Ectodermal cell (in vitro differentiated cells): ENCODE results near the gene MXRA8.
"Not testable (repeated sequence)": the region's sequence is repeated elsewhere in the genome, so short reads cannot be mapped to it uniquely, and the experiment has no call there.

Experiments
- H3K27ac ChIP-seq: 2 replicates; pipeline ENCODE4 v1.7.0; 2013; ENCODE audit warnings: mild to moderate bottlenecking, low read depth, low read length; ENCODE audit not compliant: insufficient read depth, poor library complexity, severe bottlenecking
- H3K27me3 ChIP-seq: 2 replicates; pipeline ENCODE4 v1.7.0; 2013; ENCODE audit warnings: mild to moderate bottlenecking, low read length; ENCODE audit not compliant: insufficient read depth, control insufficient read depth, poor library complexity, severe bottlenecking
- H3K36me3 ChIP-seq: one replicate; pipeline ENCODE4 v1.7.0; 2013; ENCODE audit warnings: low read length; ENCODE audit not compliant: control insufficient read depth, insufficient read depth
- H3K4me1 ChIP-seq: one replicate; pipeline ENCODE4 v1.7.0; 2013; ENCODE audit warnings: low read length; ENCODE audit not compliant: control insufficient read depth, insufficient read depth
- H3K4me3 ChIP-seq: 2 replicates; pipeline ENCODE4 v1.7.0; 2013; ENCODE audit warnings: low read depth, low read length, control low read depth; ENCODE audit not compliant: insufficient read depth
- H3K9me3 ChIP-seq: 2 replicates; pipeline ENCODE4 v1.7.0; 2013; ENCODE audit warnings: mild to moderate bottlenecking, low read length, moderate library complexity; ENCODE audit not compliant: control insufficient read depth
- WGBS, 2 experiments: methylation state at CpG; one replicate each; pipeline ENCODE4 v1.1.7; 2013; ENCODE audit warnings: missing lambda C conversion rate in 2 of 2; 5-methylcytosine and 5-hydroxymethylcytosine counted together

MXRA8 gene

GRCh38 chr1:1374929-1375662 lies 16.7 kb upstream of the MXRA8 start, which contains the start of gene AURKAIP1:
TSS of gene AURKAIP1 (minus strand) at chr1:1375207. CDS start at chr1:1374756, 451 bp downstream.
- 0% methylated on average over 85 of the region's 85 CpGs for whole genome bisulfite sequencing, 2 experiments

GRCh38 chr1:1374589-1374928 lies 16.2 kb upstream of the MXRA8 start:
- Histone ChIP-seq H3K9me3 (no peaks in the 10 kb centered on the region), H3K27ac (peak overlapping the region; percentile 80)
- WGBS, 2 experiments, result 1% methylated on average over 24 of the region's 24 CpGs

More at GRCh38 chr1:1374929-1375662, 16.7 kb upstream of the MXRA8 start, which contains the start of gene AURKAIP1:
- no peaks in the 10 kb centered on the region for H3K27me3 ChIP-seq
- peaks cover 5% of the 10 kb centered on the region for H3K4me1 ChIP-seq
- H3K27ac ChIP-seq, result peak within 1 kb of the TSS; percentile 80
- H3K36me3 ChIP-seq, result peaks cover 4% of the 10 kb centered on the region
- peak within 1 kb of the TSS; percentile 98 for H3K4me3 ChIP-seq
- H3K9me3 ChIP-seq, result no peaks in the 10 kb centered on the region

DNA sequence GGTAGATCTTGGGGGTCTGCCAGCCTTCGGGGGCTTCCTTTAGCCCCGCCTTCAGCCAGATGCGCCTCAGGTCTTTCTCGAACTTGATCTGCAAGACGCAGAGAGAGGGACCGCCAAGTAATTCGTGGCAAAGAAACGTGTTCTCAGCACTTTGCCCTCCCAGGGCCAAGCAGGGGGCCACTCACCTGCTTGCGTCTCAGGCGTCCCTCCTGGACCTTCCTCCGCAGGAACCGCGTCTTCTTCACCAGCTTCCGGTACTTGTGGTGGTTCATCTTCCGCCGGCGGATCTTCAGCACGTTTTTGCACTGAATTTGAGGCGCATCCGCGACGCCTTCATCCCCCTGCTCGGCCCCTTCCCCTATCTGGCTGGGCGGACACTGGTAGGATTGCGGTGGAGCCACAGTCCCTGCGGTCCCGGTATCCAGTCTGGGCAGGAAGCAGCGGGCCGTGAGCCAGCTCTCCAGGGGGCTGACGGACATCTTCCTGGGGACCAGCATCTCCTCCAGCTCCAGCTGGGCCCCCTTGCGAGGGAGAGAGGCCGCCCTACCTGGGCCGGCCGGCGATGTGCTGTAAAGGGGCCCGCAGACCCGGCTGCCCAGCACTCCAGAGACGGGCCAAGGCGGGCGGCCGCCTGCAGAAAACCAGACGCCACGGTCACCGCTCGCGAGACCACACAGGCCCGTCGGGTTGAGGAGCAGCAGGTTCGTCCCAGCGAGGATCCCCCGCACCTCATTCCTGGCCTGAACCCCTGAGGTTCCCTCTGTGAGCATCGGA lies 15.6 kb upstream of the MXRA8 start:
- Histone ChIP-seq H3K27me3 (no peaks in the 10 kb centered on the region), H3K9me3 (no peaks in the 10 kb centered on the region), H3K4me3 (peak overlapping the region; percentile 98), H3K4me1 (peaks cover 5% of the 10 kb centered on the region), H3K36me3 (peaks cover 4% of the 10 kb centered on the region), H3K27ac (no peak overlapping the region)
- 61 to 62% methylated on average over 52 of the region's 52 CpGs for WGBS, 2 experiments

More at GRCh38 chr1:1374589-1374928, 16.2 kb upstream of the MXRA8 start:
- peaks cover 5% of the 10 kb centered on the region for H3K4me1 ChIP-seq
- no peaks in the 10 kb centered on the region for H3K27me3 ChIP-seq
- peak overlapping the region; percentile 98 for H3K4me3 ChIP-seq
- H3K36me3 ChIP-seq, result peaks cover 4% of the 10 kb centered on the region

DNA sequence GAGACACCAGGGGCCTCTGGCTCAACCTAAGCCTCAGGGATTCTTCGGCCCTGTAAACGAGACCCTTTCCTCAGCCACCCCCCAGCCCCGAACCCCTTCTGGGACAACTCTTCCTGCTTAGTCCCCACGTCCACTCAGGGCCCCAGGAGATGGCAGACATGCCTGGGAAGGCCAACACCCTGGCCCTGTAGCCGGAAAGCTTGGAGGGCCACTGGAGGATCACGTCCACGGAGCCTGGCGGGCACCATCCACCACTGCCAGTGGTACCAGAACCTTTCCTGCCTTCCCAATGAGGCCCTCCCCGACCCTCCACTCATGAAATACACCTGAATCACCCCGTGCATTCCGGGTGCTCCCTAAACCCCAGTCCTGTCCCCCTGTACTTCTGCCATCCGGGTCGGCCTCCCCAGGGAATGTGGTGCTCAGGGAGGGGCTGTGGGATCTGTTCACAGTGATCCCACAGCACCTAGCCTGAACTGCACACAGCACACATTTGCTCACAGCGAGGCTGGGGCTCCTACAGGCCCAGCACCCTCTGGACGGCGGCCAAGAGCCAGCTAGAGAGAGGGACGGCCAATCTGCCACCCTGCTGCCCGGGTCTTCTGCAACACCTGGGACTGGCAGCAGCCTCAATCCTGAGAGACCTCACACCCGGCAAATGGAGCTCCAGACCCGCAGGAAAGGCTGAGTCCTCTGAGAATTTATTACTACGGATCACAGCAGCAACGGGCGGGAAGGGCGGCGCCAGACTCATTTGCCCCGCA lies 14.9 kb upstream of the MXRA8 start:
- Histone ChIP-seq H3K4me3 (no peak overlapping the region), H3K9me3 (no peaks in the 10 kb centered on the region), H3K36me3 (peaks cover 4% of the 10 kb centered on the region), H3K27ac (no peak overlapping the region), H3K4me1 (peaks cover 5% of the 10 kb centered on the region), H3K27me3 (no peaks in the 10 kb centered on the region)
- 94 to 96% methylated on average over 26 of the region's 26 CpGs for WGBS, 2 experiments

DNA sequence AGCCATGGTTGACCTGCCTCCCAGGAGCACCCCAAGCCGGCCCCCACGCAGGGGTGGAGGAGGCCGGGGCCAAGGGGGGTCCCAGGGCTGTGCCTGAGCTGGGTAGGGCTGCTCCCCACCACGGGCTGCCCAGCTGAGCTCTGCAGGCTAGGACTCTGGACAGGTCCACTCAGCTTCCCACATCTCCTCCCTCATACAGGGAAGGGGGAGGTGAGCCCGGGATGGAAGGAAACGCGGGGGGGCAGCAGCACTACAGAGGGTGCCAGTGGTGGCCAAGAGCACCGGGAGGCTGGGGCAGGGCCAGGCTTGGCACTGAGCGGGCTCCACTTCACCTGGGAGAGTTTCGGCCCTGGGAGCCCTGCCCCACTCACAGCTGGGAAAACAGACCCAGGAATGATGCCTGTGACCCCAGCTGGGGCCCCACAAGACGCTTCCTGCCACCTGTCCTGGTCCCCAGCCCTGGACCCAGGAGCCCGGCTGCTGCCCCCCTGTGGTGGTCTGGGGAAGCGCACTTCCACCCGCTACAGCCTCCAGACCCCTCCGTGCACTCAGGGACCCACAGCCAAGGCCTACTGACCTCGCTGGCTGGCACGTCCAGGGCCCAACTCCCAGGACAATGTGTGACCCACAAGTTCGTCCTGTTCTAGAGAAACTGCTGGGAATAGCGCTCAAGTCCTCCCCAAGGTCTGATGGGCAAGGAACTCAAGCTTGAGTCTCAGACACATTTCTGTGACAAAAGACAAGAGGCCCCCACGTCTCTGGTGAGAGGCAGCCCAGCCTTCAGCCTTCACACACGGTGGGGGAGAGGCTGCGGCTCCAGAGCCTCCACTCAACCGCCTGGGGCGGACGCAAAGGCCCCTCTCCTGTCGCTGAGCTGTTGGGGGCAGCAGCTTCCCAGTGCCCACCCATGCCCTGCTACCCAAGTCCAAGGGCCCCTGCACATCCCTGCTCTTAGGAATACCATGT lies 13.7 kb upstream of the MXRA8 start:
- H3K9me3 ChIP-seq, result no peaks in the 10 kb centered on the region
- WGBS, 2 experiments, result 63% methylated on average over 26 of the region's 26 CpGs
- no peak overlapping the region for H3K4me3 ChIP-seq
- H3K27me3 ChIP-seq, result no peaks in the 10 kb centered on the region
- no peak overlapping the region for H3K27ac ChIP-seq
- H3K4me1 ChIP-seq, result peaks cover 5% of the 10 kb centered on the region
- peaks cover 4% of the 10 kb centered on the region for H3K36me3 ChIP-seq

GRCh38 chr1:1371364-1371745 lies 13.0 kb upstream of the MXRA8 start:
- 95 to 96% methylated on average over 12 of the region's 12 CpGs for WGBS, 2 experiments

DNA sequence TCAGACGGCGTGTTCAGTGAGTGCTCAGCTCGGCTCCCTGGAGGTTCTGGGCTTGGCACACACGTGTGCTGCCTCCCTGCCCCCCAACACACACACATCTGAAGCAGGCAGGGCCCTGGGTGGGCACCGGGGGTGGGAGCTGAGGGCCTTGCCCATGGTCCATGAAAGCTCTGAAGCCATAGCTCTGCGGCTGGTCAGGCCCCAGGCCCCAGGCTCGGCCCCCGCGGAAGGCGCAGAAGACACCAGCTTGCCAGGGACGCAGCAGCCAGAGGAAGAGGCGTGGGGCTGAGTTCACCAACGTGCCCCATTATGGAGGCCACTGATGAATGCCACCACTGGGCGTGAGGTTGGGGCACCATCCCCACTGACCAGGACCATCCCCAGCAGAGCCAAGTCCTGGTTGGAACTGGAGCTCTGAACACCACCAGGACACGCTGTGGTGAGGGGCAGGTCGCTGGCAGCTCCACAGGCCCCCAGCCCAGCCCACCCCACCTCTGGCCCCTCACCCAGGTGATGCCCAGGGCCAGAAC lies 12.5 kb upstream of the MXRA8 start:
- H3K27ac ChIP-seq, result no peak overlapping the region
- no peaks in the 10 kb centered on the region for H3K27me3 ChIP-seq
- H3K36me3 ChIP-seq, result peaks cover 4% of the 10 kb centered on the region
- H3K9me3 ChIP-seq, result peaks cover 6% of the 10 kb centered on the region
- H3K4me3 ChIP-seq, result no peak overlapping the region
- WGBS, 2 experiments, result 95 to 96% methylated on average over 16 of the region's 16 CpGs
- peaks cover 5% of the 10 kb centered on the region for H3K4me1 ChIP-seq

More at GRCh38 chr1:1371364-1371745, 13.0 kb upstream of the MXRA8 start:
- Histone ChIP-seq H3K4me3 (no peak overlapping the region), H3K4me1 (peaks cover 5% of the 10 kb centered on the region), H3K27ac (no peak overlapping the region), H3K9me3 (peaks cover 1% of the 10 kb centered on the region), H3K27me3 (no peaks in the 10 kb centered on the region), H3K36me3 (peaks cover 4% of the 10 kb centered on the region)

GRCh38 chr1:1370094-1370493 lies 11.7 kb upstream of the MXRA8 start:
- H3K4me3 ChIP-seq, H3K36me3 ChIP-seq, H3K27ac ChIP-seq, H3K4me1 ChIP-seq, H3K27me3 ChIP-seq, H3K9me3 ChIP-seq: not testable (repeated sequence)
- WGBS, 2 experiments, result 93 to 96% methylated on average over 14 of the region's 14 CpGs

GRCh38 chr1:1367315-1367714 lies 9.0 kb upstream of the MXRA8 start:
- Histone ChIP-seq H3K4me1 (no peaks in the 10 kb centered on the region), H3K9me3 (peaks cover 6% of the 10 kb centered on the region), H3K36me3 (no peaks in the 10 kb centered on the region), H3K4me3 (no peak overlapping the region), H3K27ac (no peak overlapping the region), H3K27me3 (no peaks in the 10 kb centered on the region)
- WGBS, 2 experiments, result 94% methylated on average over 5 of the region's 5 CpGs
